MCF 10A (cell line): ENCODE measurements around the gene INTS3. TPM values are rescaled to one million over a fixed set of nuclear protein-coding genes. Genes with fewer than 3 reads are reported as not detected.
"Not testable (repeated sequence)": the region's sequence is repeated elsewhere in the genome, so short reads cannot be mapped to it uniquely, and the experiment has no call there.

ENCODE experiments used
- BruUV-seq: library from RNA; stranded (reverse); fragments of 400-500 nt; replicated peaks from 2 replicates; lab custom pipeline; 2021; lab: Mats Ljungman, UMichigan
- CTCF ChIA-PET: fragments of 300-600 bp; sonication (Branson Sonifier 250); formaldehyde crosslinking; extraction: SDS; loops from one replicate; lab custom pipeline; 2021; ENCODE audit warnings: antibody characterized with exemption, inconsistent platforms; lab: Yijun Ruan, JAX
- POLR2A ChIA-PET: fragments of 300-600, 350-650 bp; sonication (Branson Sonifier 250); formaldehyde crosslinking; extraction: SDS; loops from one replicate; lab custom pipeline; 2020; ENCODE audit warnings: antibody characterized with exemption, inconsistent platforms; lab: Yijun Ruan, JAX
- DNase-seq: peaks from one replicate; pipeline ENCODE4 v3.0.0-alpha.2; 2018; ENCODE audit not compliant: unreplicated experiment
- H3K27ac Mint-ChIP-seq: one replicate; pipeline ENCODE4 v1.8.0; 2022; ENCODE audit warnings: mild to moderate bottlenecking, low read depth, mixed read lengths; ENCODE audit not compliant: unreplicated experiment
- H3K27me3 Mint-ChIP-seq: one replicate; pipeline ENCODE4 v1.8.0; 2022; ENCODE audit warnings: mixed read lengths; ENCODE audit not compliant: insufficient read depth, unreplicated experiment
- H3K36me3 Mint-ChIP-seq: one replicate; pipeline ENCODE4 v1.8.0; 2022; ENCODE audit warnings: mild to moderate bottlenecking, moderate library complexity, mixed read lengths; ENCODE audit not compliant: insufficient read depth, unreplicated experiment
- H3K4me1 Mint-ChIP-seq: one replicate; pipeline ENCODE4 v1.8.0; 2022; ENCODE audit warnings: mixed read lengths; ENCODE audit not compliant: insufficient read depth, unreplicated experiment
- H3K4me3 Mint-ChIP-seq: one replicate; pipeline ENCODE4 v1.8.0; 2022; ENCODE audit warnings: mild to moderate bottlenecking, moderate library complexity, mixed read lengths; ENCODE audit not compliant: unreplicated experiment
- H3K9me3 Mint-ChIP-seq: one replicate; pipeline ENCODE4 v1.8.0; 2022; ENCODE audit warnings: mixed read lengths; ENCODE audit not compliant: unreplicated experiment
- intact Hi-C: fragments of 100-400 bp; cut with micrococcal nuclease; formaldehyde crosslinking; loops from 2 replicates; pipeline ENCODE4 v1.14.1; 2022
- total RNA-seq: library from RNA; stranded (reverse); gene quantifications from 2 replicates; pipeline ENCODE4 v1.2.3, GENCODE V29; 2022
- TF ChIP-seq, protein P1 (sequence below): fragments of 200-600 bp; IDR thresholded peaks from one replicate; pipeline ENCODE4 v1.8.0; 2022; ENCODE audit warnings: antibody characterized with exemption, mild to moderate bottlenecking; ENCODE audit not compliant: unreplicated experiment

Gene INTS3
- total RNA-seq, 1 experiment from 2014 or later: 68.7 TPM

DNA sequence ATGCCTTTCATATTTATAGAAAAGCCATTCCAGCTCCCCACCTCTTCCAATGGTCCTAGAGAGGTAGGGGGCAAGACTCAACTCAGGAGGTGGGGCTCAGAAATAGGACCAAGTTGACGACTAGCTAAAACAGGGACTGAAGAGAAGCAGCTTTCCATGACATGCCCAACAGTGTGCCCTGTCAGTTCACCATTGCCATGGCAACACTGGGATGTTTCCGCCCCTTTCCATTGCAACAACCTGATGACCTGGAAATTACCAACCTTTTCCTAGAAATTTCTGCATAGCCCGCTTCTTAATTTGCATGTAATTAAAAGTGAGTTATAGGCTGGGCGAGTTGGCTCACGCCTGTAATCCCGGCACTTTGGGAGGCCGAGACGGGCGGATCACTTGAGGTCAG, 22.4 kb upstream of the INTS3 start:
- intact Hi-C loops: no loop called here
- DNase-seq: peak; percentile 27
- no TSS peak for BruUV-seq
- H3K27ac Mint-ChIP-seq: no peak overlapping the region
- no peaks in the 10 kb centered on the region for H3K27me3 Mint-ChIP-seq
- peaks cover 5% of the 10 kb centered on the region for H3K36me3 Mint-ChIP-seq
- H3K4me3 Mint-ChIP-seq: no peak overlapping the region
- H3K4me1 Mint-ChIP-seq: peaks cover 8% of the 10 kb centered on the region
- CTCF ChIA-PET: interaction anchor here (0.6 kb wide), 1 partner anchor 16 kb away, joined by 3 read pairs; no protein-coding TSS in a partner anchor
- TF ChIP-seq, protein P1, sequence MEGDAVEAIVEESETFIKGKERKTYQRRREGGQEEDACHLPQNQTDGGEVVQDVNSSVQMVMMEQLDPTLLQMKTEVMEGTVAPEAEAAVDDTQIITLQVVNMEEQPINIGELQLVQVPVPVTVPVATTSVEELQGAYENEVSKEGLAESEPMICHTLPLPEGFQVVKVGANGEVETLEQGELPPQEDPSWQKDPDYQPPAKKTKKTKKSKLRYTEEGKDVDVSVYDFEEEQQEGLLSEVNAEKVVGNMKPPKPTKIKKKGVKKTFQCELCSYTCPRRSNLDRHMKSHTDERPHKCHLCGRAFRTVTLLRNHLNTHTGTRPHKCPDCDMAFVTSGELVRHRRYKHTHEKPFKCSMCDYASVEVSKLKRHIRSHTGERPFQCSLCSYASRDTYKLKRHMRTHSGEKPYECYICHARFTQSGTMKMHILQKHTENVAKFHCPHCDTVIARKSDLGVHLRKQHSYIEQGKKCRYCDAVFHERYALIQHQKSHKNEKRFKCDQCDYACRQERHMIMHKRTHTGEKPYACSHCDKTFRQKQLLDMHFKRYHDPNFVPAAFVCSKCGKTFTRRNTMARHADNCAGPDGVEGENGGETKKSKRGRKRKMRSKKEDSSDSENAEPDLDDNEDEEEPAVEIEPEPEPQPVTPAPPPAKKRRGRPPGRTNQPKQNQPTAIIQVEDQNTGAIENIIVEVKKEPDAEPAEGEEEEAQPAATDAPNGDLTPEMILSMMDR: no peak
- POLR2A ChIA-PET: interaction anchor here (2.4 kb wide), 1 partner anchor 70 kb away, joined by 6 read pairs; the partner anchor contains the start of gene SLC27A3
- H3K9me3 Mint-ChIP-seq: no peaks in the 10 kb centered on the region

DNA sequence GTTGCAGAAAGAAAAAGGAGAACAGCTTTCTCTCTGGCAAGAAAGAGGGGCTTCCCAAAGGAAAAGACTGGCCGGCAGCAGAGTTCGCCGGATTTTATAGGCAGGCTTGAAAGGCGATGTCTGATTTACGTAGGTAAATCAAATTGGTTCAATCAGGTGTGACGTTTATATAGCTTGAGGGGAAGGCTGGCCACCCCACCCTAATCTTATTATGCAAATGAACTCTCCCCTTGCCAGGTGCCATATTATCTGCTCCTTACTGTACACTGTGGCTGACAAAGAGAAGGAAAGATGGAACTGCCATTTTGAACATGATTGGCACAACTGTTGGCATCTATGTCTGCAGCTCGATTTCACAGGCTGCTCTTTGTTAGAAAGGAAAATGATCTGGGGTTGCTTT, 16.8 kb upstream of the INTS3 start:
- H3K4me1 Mint-ChIP-seq: peaks cover 8% of the 10 kb centered on the region
- BruUV-seq: no TSS peak
- CTCF ChIA-PET: interaction anchor here (0.8 kb wide), 1 partner anchor 95 kb away, joined by 3 read pairs; the partner anchor contains the start of gene S100A14

DNA sequence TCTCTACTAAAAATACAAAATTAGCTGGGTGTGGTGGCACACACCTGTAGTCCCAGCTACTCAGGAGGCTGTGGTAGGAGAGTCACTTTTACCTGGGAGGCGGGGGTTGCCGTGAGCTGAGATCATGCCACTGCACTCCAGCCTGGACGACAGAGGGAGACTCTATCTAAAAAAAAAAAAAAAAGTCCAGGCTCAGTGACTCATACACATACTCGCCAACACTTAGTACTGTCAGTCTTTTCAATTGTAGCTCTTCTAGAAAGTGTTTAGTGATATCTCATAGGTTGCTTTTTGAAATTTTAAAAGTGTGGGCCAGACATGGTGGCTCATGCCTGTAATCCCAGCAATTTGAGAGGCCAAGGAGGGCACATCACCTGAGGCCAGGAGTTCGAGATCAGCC, 11.6 kb upstream of the INTS3 start:
- H3K4me1 Mint-ChIP-seq, H3K4me3 Mint-ChIP-seq, H3K36me3 Mint-ChIP-seq, intact Hi-C loops, DNase-seq, BruUV-seq, H3K27ac Mint-ChIP-seq, H3K9me3 Mint-ChIP-seq, H3K27me3 Mint-ChIP-seq: not testable (repeated sequence)
- ChIA-PET CTCF (interaction anchor here (0.5 to 0.9 kb wide), 4 partner anchors 19 to 486 kb away, joined by 3 to 4 read pairs (median 3); partner anchors contain the start of gene NPR1), POLR2A (interaction anchor here (0.9 to 1.3 kb wide), 3 partner anchors 11 to 40 kb away, joined by 3 to 6 read pairs (median 3); partner anchors contain the start of gene INTS3)

More for the DNA sequence above, 16.8 kb upstream of the INTS3 start:
- DNase-seq: no peak
- Mint-ChIP-seq H3K36me3 (peaks cover 5% of the 10 kb centered on the region), H3K27me3 (no peaks in the 10 kb centered on the region), H3K27ac (no peak overlapping the region), H3K4me3 (no peak overlapping the region), H3K9me3 (no peaks in the 10 kb centered on the region)
- TF ChIP-seq, protein P1: no peak
- intact Hi-C loops: no loop called here
- POLR2A ChIA-PET: interaction anchor here (0.5 to 1.0 kb wide), 6 partner anchors 12 to 711 kb away, joined by 3 to 4 read pairs (median 3); no protein-coding TSS in a partner anchor

DNA sequence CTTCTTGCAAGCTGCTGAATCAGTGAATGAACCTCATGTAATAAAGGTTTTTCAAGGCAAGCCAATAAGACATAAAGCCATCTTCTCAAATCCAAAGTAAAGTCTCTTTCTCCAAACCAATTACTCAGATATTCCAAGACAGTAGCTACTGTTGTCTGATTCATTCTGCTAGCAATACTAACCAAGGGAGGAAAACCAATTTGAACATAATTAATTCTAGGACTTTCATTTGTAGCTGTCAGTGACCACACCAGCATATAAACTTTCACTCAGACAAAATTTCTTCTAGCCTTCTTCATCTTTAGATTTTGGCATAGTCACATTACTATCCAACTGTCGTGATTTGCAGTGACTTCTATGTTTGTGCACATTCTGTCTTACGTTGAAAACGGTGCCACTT, 10.5 kb upstream of the INTS3 start:
- intact Hi-C loops: no loop called here
- DNase-seq: no peak
- POLR2A ChIA-PET: interaction anchor here (0.8 to 4.6 kb wide), 2 partner anchors 9 to 11 kb away, joined by 4 to 35 read pairs; partner anchors contain the start of gene INTS3
- Mint-ChIP-seq H3K27ac (no peak overlapping the region), H3K36me3 (no peaks in the 10 kb centered on the region), H3K9me3 (no peaks in the 10 kb centered on the region), H3K4me1 (no peaks in the 10 kb centered on the region), H3K27me3 (no peaks in the 10 kb centered on the region), H3K4me3 (no peak overlapping the region)
- CTCF ChIA-PET: interaction anchor here (0.5 to 0.9 kb wide), 4 partner anchors 9 to 523 kb away, joined by 3 to 5 read pairs (median 4); partner anchors contain the start of gene RAB13
- TF ChIP-seq, protein P1: no peak
- BruUV-seq: no TSS peak
